NT2/D1 (cell line): Measurements from ENCODE around the gene TTC3.

Experiments
- SUZ12 ChIP-seq: IDR thresholded peaks from 2 replicates; pipeline ENCODE4 v1.6.1; 2011; ENCODE audit not compliant: insufficient read length, insufficient read depth; ENCODE audit errors: extremely low read depth
- ZNF274 ChIP-seq: IDR thresholded peaks from 2 replicates; pipeline ENCODE4 v1.6.1; 2011; ENCODE audit warnings: mild to moderate bottlenecking, low read depth, low read length

GRCh38 chr21:37088186-37088735, 15.2 kb downstream of the TTC3 start:
- TF ChIP-seq ZNF274, result no peak
- TF ChIP-seq SUZ12, result no peak
